ENCODE data around the gene XAGE3. TPM values are rescaled to one million over a fixed set of nuclear protein-coding genes. Genes with fewer than 3 reads are reported as not detected.

The XAGE3 gene
- polyA plus RNA-seq, 1 of the 3 experiments (the other 2 are of a cell fraction), result not detected

GRCh38 chrX:52819788-52820187 is 48.1 kb downstream of the XAGE3 start:
- Histone ChIP-seq H3K27me3 (ENCODE audit: insufficient read depth) (peaks cover 42% of the 10 kb centered on the region), H3K9me2 (no peaks in the 10 kb centered on the region), H3K27ac (ENCODE audit: low read depth in 2 of 2, low read length in 1 of 2) (no peak overlapping the region), H3K4me1 (ENCODE audit: control insufficient read depth in 1 of 2, insufficient read depth in 2 of 2, low read depth in 1 of 2, low read length in 1 of 2) (no peaks in the 10 kb centered on the region), H4K20me1 (ENCODE audit: insufficient read depth) (no peaks in the 10 kb centered on the region), H3K4me3 (ENCODE audit: low read depth in 2 of 2, low read length in 1 of 2) (no peak overlapping the region), H3K79me2 (ENCODE audit: insufficient read depth) (no peaks in the 10 kb centered on the region), H2AFZ (ENCODE audit: low read depth) (no peak overlapping the region), H3K36me3 (replicated peaks in 1 of 2; ENCODE audit: control insufficient read depth in 1 of 2, insufficient read depth in 2 of 2, low read length in 1 of 2) (no peaks in the 10 kb centered on the region), H3K9ac (no peak overlapping the region), H3F3A (replicated peaks; ENCODE audit: insufficient read depth) (no peaks in the 10 kb centered on the region), H3K4me2 (no peak overlapping the region), H3K9me3 (no peaks in the 10 kb centered on the region)
- ChIA-PET POLR2A (no interaction called here), CTCF (no interaction called here)
- no peak for DNase-seq
- WGBS (ENCODE audit: low lambda C conversion rate), result 0% methylated on average over 4 of the region's 4 CpGs
- TF ChIP-seq RAD21 (IDR thresholded peaks at IDR 0.05; ENCODE audit: low read length), result no peak
- TF ChIP-seq NRF1 (IDR thresholded peaks at IDR 0.05; ENCODE audit: low read depth, low read length), result no peak
- no peak for TF ChIP-seq ZBTB33 (IDR thresholded peaks at IDR 0.05; ENCODE audit: borderline replicate concordance, low read depth)
- TF ChIP-seq FOXJ3 (CRISPR knock-in tag; IDR thresholded peaks at IDR 0.05), result no peak
- TF ChIP-seq IRF3 (IDR thresholded peaks at IDR 0.05; ENCODE audit: low read depth, low read length), result no peak
- TF ChIP-seq JUND (IDR thresholded peaks at IDR 0.05), result no peak
- no peak for TF ChIP-seq YY1 (IDR thresholded peaks at IDR 0.05; ENCODE audit: low read depth)
- no peak for TF ChIP-seq CTCF (IDR thresholded peaks at IDR 0.05)
- no peak for TF ChIP-seq RFX5 (IDR thresholded peaks at IDR 0.05; ENCODE audit: low read length)

Other genes starting within 250 kb of the XAGE3 start
- gene SSX7, start 213.2 kb downstream of the XAGE3 start, polyA plus RNA-seq (2012; rRNA removed), result not detected in 2 replicates
- 0.13 and 0.50 TPM in 2 replicates for gene SSX2, start 160.9 kb downstream of the XAGE3 start, polyA plus RNA-seq (2012; rRNA removed)
- 0.16 and 0.71 TPM in 2 replicates for gene SSX2B, start 116.8 kb downstream of the XAGE3 start, polyA plus RNA-seq (2012; rRNA removed)
- gene SPANXN5, start 70.7 kb downstream of the XAGE3 start, polyA plus RNA-seq (2012; rRNA removed), result not detected in 2 replicates
- not detected in 2 replicates for gene XAGE5, start 56.8 kb downstream of the XAGE3 start, polyA plus RNA-seq (2012; rRNA removed)
- 73.7 and 73.9 TPM in 2 replicates for gene FAM156B, start 29.2 kb upstream of the XAGE3 start, polyA plus RNA-seq (2012; rRNA removed)
- gene FAM156A, start 90.4 kb upstream of the XAGE3 start, polyA plus RNA-seq (2012; rRNA removed), result 47.2 and 62.5 TPM in 2 replicates
- gene GPR173, start 180.7 kb upstream of the XAGE3 start, polyA plus RNA-seq (2012; rRNA removed), result 5.8 TPM in 2 replicates
- 26.4 and 32.4 TPM in 2 replicates for gene TSPYL2, start 214.3 kb upstream of the XAGE3 start, polyA plus RNA-seq (2012; rRNA removed)
- gene KANTR, start 226.1 kb upstream of the XAGE3 start, polyA plus RNA-seq (2012; rRNA removed), result 2.1 and 3.2 TPM in 2 replicates